HCT116 (cell line): ENCODE results near the gene DOCK7. TPM values are rescaled to one million over a fixed set of nuclear protein-coding genes. Genes with fewer than 3 reads are reported as not detected.
"Not testable (repeated sequence)": the region's sequence is repeated elsewhere in the genome, so short reads cannot be mapped to it uniquely, and the experiment has no call there.

Experiments used
- ATAC-seq: fragments of 200-7000 bp; cut with Tn5 transposase; 2 replicates; pipeline ENCODE4 v1.9.1; 2020; ENCODE audit warnings: mild to moderate bottlenecking, moderate library complexity
- BruUV-seq: library from RNA; stranded (reverse); fragments of 400-500 nt; replicated peaks from 2 replicates; lab custom pipeline; 2021; lab: Mats Ljungman, UMichigan
- CTCF ChIA-PET: fragments of 300-600 bp; sonication (Branson Sonifier 250); formaldehyde crosslinking; loops from one replicate; lab custom pipeline; 2021; ENCODE audit warnings: antibody characterized with exemption; lab: Charles Lee
- POLR2A ChIA-PET: fragments of 300-600, 350-600 bp; sonication (Branson Sonifier 250); formaldehyde crosslinking; loops from one replicate; lab custom pipeline; 2021; ENCODE audit warnings: antibody characterized with exemption; lab: Charles Lee
- RAD21 ChIA-PET, 2 experiments: fragments of 300-600 bp; sonication (Branson Sonifier 250); formaldehyde crosslinking; loops; one replicate each; lab custom pipeline; 2023; ENCODE audit warnings: low total read pairs in 2 of 2; ENCODE audit not compliant: uncharacterized antibody in 2 of 2, unreplicated experiment in 2 of 2, low non-redundant PET in 1 of 2; lab: Charles Lee
- DNase-seq: peaks from one replicate; pipeline ENCODE4 v3.0.0-alpha.2; 2010; ENCODE audit warnings: low read depth, low spot score
- H2AFZ ChIP-seq: fragments of 200-600 bp; shearing (Covaris generic), sonication (generic); 2 replicates; pipeline ENCODE4 v1.6.1; 2017; ENCODE audit warnings: low read depth, mixed run types, mixed read lengths, antibody characterized with exemption, low read length; ENCODE audit not compliant: poor library complexity, severe bottlenecking
- H3K27ac ChIP-seq: 2 replicates; pipeline ENCODE4 v1.5.1; 2012; ENCODE audit warnings: low read depth, low read length
- H3K27me3 ChIP-seq: fragments of 200-600 bp; sonication (generic); 2 replicates; pipeline ENCODE4 v1.6.1; 2016; ENCODE audit warnings: mixed run types, low read length, mixed read lengths; ENCODE audit not compliant: insufficient read depth
- H3K36me3 ChIP-seq, 2 experiments: fragments of 200-500 bp in 1 of 2; fragments of 200-600 bp in 1 of 2; sonication (Bioruptor generic) in 1 of 2; sonication (generic) in 1 of 2; 2 replicates each; pipeline versions ENCODE4 v1.5.1 to v1.6.1; 2014 to 2016; ENCODE audit warnings: low read length in 2 of 2, inconsistent platforms in 1 of 2, mixed read lengths in 1 of 2, mixed run types in 1 of 2; ENCODE audit not compliant: insufficient read depth in 2 of 2, control insufficient read depth in 1 of 2
- H3K4me1 ChIP-seq, 2 experiments: fragments of 200-600 bp in 1 of 2; sonication (generic) in 1 of 2; 2 replicates each; pipeline versions ENCODE4 v1.5.1 to v1.6.1; 2012 to 2017; ENCODE audit warnings: low read length in 2 of 2, inconsistent platforms in 1 of 2, mild to moderate bottlenecking in 1 of 2, mixed read lengths in 1 of 2, mixed run types in 1 of 2, moderate library complexity in 1 of 2; ENCODE audit not compliant: insufficient read depth in 2 of 2, control insufficient read depth in 1 of 2
- H3K4me2 ChIP-seq: fragments of 200-600 bp; sonication (generic); 2 replicates; pipeline ENCODE4 v1.6.1; 2017; ENCODE audit warnings: mixed run types, low read length, mixed read lengths
- H3K4me3 ChIP-seq, 2 experiments: fragments of 200-600 bp in 1 of 2; sonication (generic) in 1 of 2; replicated peaks in 1 of 2; 2 replicates each; pipeline ENCODE4 v1.5.1; 2011 to 2016; ENCODE audit warnings: low read length in 2 of 2, control low read depth in 1 of 2, low read depth in 1 of 2, mild to moderate bottlenecking in 1 of 2, mixed read lengths in 1 of 2, mixed run types in 1 of 2
- H3K79me2 ChIP-seq: fragments of 200-600 bp; sonication (generic); 2 replicates; pipeline ENCODE4 v1.6.1; 2017; ENCODE audit warnings: mild to moderate bottlenecking, mixed run types, low read length, moderate library complexity, mixed read lengths; ENCODE audit not compliant: insufficient read depth
- H3K9ac ChIP-seq: fragments of 200-600 bp; sonication (generic); 2 replicates; pipeline ENCODE4 v1.6.1; 2016; ENCODE audit warnings: low read length, mixed read lengths
- H3K9me2 ChIP-seq: fragments of 200-600 bp; sonication (generic), shearing (Covaris generic); 2 replicates; pipeline ENCODE4 v1.6.1; 2017; ENCODE audit warnings: mixed run types, mild to moderate bottlenecking, moderate library complexity; ENCODE audit not compliant: insufficient read depth
- H3K9me3 ChIP-seq, 2 experiments: fragments of 200-500 bp in 1 of 2; fragments of 200-600 bp in 1 of 2; sonication (Bioruptor generic) in 1 of 2; sonication (generic) in 1 of 2; 2 replicates each; pipeline ENCODE4 v1.6.1; 2014 to 2017; ENCODE audit warnings: low read length in 2 of 2, mixed read lengths in 2 of 2, inconsistent platforms in 1 of 2, low read depth in 1 of 2, mild to moderate bottlenecking in 1 of 2, mixed run types in 1 of 2, moderate library complexity in 1 of 2; ENCODE audit not compliant: control insufficient read depth in 1 of 2, insufficient read depth in 1 of 2
- H4K20me1 ChIP-seq: fragments of 200-600 bp; sonication (generic), shearing (Covaris generic); 2 replicates; pipeline ENCODE4 v1.6.1; 2017; ENCODE audit warnings: mixed run types, mild to moderate bottlenecking, moderate library complexity; ENCODE audit not compliant: insufficient read depth
- ATF3 ChIP-seq: IDR thresholded peaks from 2 replicates; pipeline ENCODE4 v1.6.1; 2012
- CBX3 ChIP-seq: IDR thresholded peaks from 2 replicates; pipeline ENCODE4 v1.6.1; 2012; ENCODE audit warnings: low read depth
- POLR2A ChIP-seq: IDR thresholded peaks from 2 replicates; pipeline ENCODE4 v1.7.0; 2011; ENCODE audit warnings: borderline replicate concordance; ENCODE audit not compliant: insufficient read depth, insufficient read length; ENCODE audit errors: extremely low read depth
- RAD21 ChIP-seq: IDR thresholded peaks from 2 replicates; pipeline ENCODE4 v1.6.1; 2012; ENCODE audit warnings: low read depth, mild to moderate bottlenecking
- SRF ChIP-seq: IDR thresholded peaks from 2 replicates; pipeline ENCODE4 v1.6.1; 2012; ENCODE audit warnings: low read depth
- TCF7L2 ChIP-seq: IDR thresholded peaks from 2 replicates; pipeline ENCODE4 v1.7.0; 2011; ENCODE audit warnings: borderline replicate concordance, inconsistent platforms; ENCODE audit not compliant: insufficient read depth, insufficient read length; ENCODE audit errors: extremely low read depth
- ZNF274 ChIP-seq: fragments of 200-500 bp; sonication (Bioruptor generic); IDR thresholded peaks from 2 replicates; pipeline ENCODE4 v1.6.1; 2014; ENCODE audit warnings: mild to moderate bottlenecking, low read depth, low read length, inconsistent platforms
- intact Hi-C: fragments of 100-400 bp; cut with micrococcal nuclease; formaldehyde crosslinking; loops from 2 replicates; pipeline ENCODE4 v1.10.0; 2022
- total RNA-seq: library from RNA; stranded (reverse); gene quantifications from one replicate; pipeline ENCODE4 v1.2.1, GENCODE V29; 2021; ENCODE audit not compliant: unreplicated experiment
- TF ChIP-seq, protein P1 (sequence below): IDR thresholded peaks from 2 replicates; pipeline ENCODE4 v1.6.1; 2012; ENCODE audit warnings: low read depth

DOCK7 gene
- total RNA-seq, 1 experiment from 2014 or later, result 49.0 TPM

DNA sequence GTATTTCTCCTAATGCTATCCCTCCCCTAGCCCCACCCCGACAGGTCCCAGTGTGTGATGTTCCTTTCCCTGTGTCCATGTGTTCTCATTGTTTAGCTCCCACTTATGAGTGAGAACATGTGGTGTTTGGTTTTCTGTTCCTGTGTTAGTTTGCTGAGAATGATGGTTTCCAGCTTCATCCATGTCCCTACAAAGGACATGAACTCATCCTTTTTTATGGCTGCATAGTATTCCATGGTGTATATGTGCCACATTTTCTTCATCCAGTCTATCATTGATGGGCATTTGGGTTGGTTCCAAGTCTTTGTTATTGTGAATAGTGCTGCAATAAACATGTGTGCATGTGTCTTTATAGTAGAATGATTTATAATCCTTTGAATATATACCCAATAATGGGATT is 77.6 kb downstream of the DOCK7 start:
- H3K9me3 ChIP-seq, CTCF ChIA-PET, RAD21 ChIA-PET, H3K27ac ChIP-seq, H3K4me3 ChIP-seq, H3K4me2 ChIP-seq, H4K20me1 ChIP-seq, POLR2A ChIA-PET, H3K36me3 ChIP-seq, H3K4me1 ChIP-seq, H3K79me2 ChIP-seq, ATAC-seq, intact Hi-C loops, H3K9ac ChIP-seq, H3K27me3 ChIP-seq, H3K9me2 ChIP-seq, H2AFZ ChIP-seq, BruUV-seq, DNase-seq: not testable (repeated sequence)

DNA sequence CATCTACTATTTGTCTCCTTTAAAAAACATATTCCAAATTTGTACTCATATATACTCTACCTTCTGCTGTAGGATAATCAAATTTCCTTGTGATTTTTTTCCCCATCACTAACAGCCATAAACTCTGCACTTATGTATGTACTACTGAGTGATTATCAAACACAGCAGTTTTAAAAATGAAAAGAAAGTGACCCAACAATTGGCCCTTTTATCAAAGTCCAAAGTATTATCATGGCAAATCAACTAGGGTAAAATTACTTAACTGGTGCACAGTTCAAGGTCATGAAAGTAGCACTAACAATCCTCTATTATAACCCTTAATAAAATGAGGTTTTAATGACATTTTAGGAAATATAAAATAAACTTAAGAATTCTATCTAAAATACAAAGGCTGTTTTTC is 79.3 kb downstream of the DOCK7 start:
- no peak for ATAC-seq

More for the DNA sequence above, 79.3 kb downstream of the DOCK7 start:
- H3K9me3 ChIP-seq, result no peaks in the 10 kb centered on the region
- CTCF ChIA-PET, result no interaction called here
- RAD21 ChIA-PET, result no interaction called here
- H3K4me2 ChIP-seq, result no peak overlapping the region
- H2AFZ ChIP-seq, result no peak overlapping the region
- no peaks in the 10 kb centered on the region for H3K27me3 ChIP-seq
- H3K9me2 ChIP-seq, result no peaks in the 10 kb centered on the region
- POLR2A ChIA-PET, result no interaction called here
- H3K79me2 ChIP-seq, result no peaks in the 10 kb centered on the region
- no peaks in the 10 kb centered on the region for H4K20me1 ChIP-seq
- DNase-seq, result no peak
- H3K4me3 ChIP-seq, result no peak overlapping the region
- H3K9ac ChIP-seq, result no peak overlapping the region
- H3K36me3 ChIP-seq, result no peaks in the 10 kb centered on the region
- H3K27ac ChIP-seq, result no peak overlapping the region
- TF ChIP-seq RAD21, result no peak
- TF ChIP-seq POLR2A, result no peak
- TF ChIP-seq ATF3, result no peak
- no peak for TF ChIP-seq CBX3
- no peak for TF ChIP-seq SRF
- no peak for TF ChIP-seq ZNF274
- TF ChIP-seq TCF7L2, result no peak
- TF ChIP-seq, protein P1, sequence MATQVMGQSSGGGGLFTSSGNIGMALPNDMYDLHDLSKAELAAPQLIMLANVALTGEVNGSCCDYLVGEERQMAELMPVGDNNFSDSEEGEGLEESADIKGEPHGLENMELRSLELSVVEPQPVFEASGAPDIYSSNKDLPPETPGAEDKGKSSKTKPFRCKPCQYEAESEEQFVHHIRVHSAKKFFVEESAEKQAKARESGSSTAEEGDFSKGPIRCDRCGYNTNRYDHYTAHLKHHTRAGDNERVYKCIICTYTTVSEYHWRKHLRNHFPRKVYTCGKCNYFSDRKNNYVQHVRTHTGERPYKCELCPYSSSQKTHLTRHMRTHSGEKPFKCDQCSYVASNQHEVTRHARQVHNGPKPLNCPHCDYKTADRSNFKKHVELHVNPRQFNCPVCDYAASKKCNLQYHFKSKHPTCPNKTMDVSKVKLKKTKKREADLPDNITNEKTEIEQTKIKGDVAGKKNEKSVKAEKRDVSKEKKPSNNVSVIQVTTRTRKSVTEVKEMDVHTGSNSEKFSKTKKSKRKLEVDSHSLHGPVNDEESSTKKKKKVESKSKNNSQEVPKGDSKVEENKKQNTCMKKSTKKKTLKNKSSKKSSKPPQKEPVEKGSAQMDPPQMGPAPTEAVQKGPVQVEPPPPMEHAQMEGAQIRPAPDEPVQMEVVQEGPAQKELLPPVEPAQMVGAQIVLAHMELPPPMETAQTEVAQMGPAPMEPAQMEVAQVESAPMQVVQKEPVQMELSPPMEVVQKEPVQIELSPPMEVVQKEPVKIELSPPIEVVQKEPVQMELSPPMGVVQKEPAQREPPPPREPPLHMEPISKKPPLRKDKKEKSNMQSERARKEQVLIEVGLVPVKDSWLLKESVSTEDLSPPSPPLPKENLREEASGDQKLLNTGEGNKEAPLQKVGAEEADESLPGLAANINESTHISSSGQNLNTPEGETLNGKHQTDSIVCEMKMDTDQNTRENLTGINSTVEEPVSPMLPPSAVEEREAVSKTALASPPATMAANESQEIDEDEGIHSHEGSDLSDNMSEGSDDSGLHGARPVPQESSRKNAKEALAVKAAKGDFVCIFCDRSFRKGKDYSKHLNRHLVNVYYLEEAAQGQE, result no peak
- no TSS peak for BruUV-seq
- intact Hi-C loops, result no loop called here
- no peaks in the 10 kb centered on the region for H3K4me1 ChIP-seq
